ENCODE data around the gene PSORS1C1.
"Not testable (repeated sequence)": the region's sequence is repeated elsewhere in the genome, so short reads cannot be mapped to it uniquely, and the experiment has no call there.

Gene PSORS1C1

GRCh38 chr6:31161216-31162126, 46.9 kb downstream of the PSORS1C1 start:
- DNase-seq = no peak

- no peak for DNase-seq
Measured at GRCh38 chr6:31162463-31163165, 48.0 kb downstream of the PSORS1C1 start.

- no peak for DNase-seq
Measured at GRCh38 chr6:31163922-31164321, 49.3 kb downstream of the PSORS1C1 start.

GRCh38 chr6:31164475-31165063, 50.0 kb downstream of the PSORS1C1 start:
- DNase-seq = not testable (repeated sequence)

GRCh38 chr6:31165064-31165832, 50.6 kb downstream of the PSORS1C1 start:
- DNase-seq = peak; percentile 11 to 33

GRCh38 chr6:31165986-31166385, 51.4 kb downstream of the PSORS1C1 start:
- no peak for DNase-seq

- DNase-seq = no peak
Measured at GRCh38 chr6:31168606-31169005, 54.0 kb downstream of the PSORS1C1 start.

- no peak for DNase-seq
Measured at GRCh38 chr6:31169123-31169857, 54.7 kb downstream of the PSORS1C1 start.

- not testable (repeated sequence) for DNase-seq
Measured at GRCh38 chr6:31169858-31170599, 55.4 kb downstream of the PSORS1C1 start.

GRCh38 chr6:31170600-31170881, 55.9 kb downstream of the PSORS1C1 start, which contains the start of gene POU5F1:
POU5F1 (minus strand) TSS chr6:31170682; CDS start chr6:31170620, 62 bp downstream.
- DNase-seq = no peak

GRCh38 chr6:31170987-31171671, 56.5 kb downstream of the PSORS1C1 start:
- no peak for DNase-seq

GRCh38 chr6:31171931-31172905, 57.6 kb downstream of the PSORS1C1 start:
- DNase-seq = no peak

GRCh38 chr6:31172973-31173384, 58.4 kb downstream of the PSORS1C1 start:
- DNase-seq = no peak

- no peak for DNase-seq
Measured at GRCh38 chr6:31173406-31173805, 58.8 kb downstream of the PSORS1C1 start.

- DNase-seq = no peak
Measured at GRCh38 chr6:31174378-31174777, 59.8 kb downstream of the PSORS1C1 start.

- DNase-seq = no peak
Measured at GRCh38 chr6:31175971-31176370, 61.4 kb downstream of the PSORS1C1 start.

- DNase-seq = peak in 1 of 2 experiments; percentile 13
Measured at GRCh38 chr6:31178143-31179041, 63.8 kb downstream of the PSORS1C1 start.

- DNase-seq = no peak
Measured at GRCh38 chr6:31179042-31179386, 64.4 kb downstream of the PSORS1C1 start.

- DNase-seq = no peak
Measured at GRCh38 chr6:31179896-31180295, 65.3 kb downstream of the PSORS1C1 start.

Measured in activated CD4-positive, alpha-beta T cell treated with anti-CD3 and anti-CD28 coated beads, Interleukin-2, amount 50 U/mL, for 48 hours (primary cell).